GM12878 (cell line): ENCODE measurements around the gene C16orf74.

ENCODE experiments used
- EP300 ChIP-seq, 2 experiments: fragments of 150-350 bp in 1 of 2; IDR thresholded peaks; 2 replicates each; pipeline ENCODE4 v1.6.1; 2011 to 2012; ENCODE audit warnings: low read depth in 2 of 2, low read length in 2 of 2, borderline replicate concordance in 1 of 2, improper control_type of control experiment in 1 of 2, inconsistent platforms in 1 of 2; ENCODE audit not compliant: control insufficient read depth in 1 of 2
- MEF2B ChIP-seq: fragments of 450-650 bp; IDR thresholded peaks from 2 replicates; pipeline ENCODE4 v1.6.1; 2018; ENCODE audit warnings: mild to moderate bottlenecking, moderate library complexity; ENCODE audit not compliant: partially characterized antibody, poor library complexity, severe bottlenecking

- no peak for TF ChIP-seq EP300 (IDR thresholded peaks at IDR 0.05; ENCODE audit: borderline replicate concordance in 1 of 2, control insufficient read depth in 1 of 2, low read depth in 2 of 2, low read length in 2 of 2)
- peak; percentile 30 for TF ChIP-seq MEF2B
These were observed 1.9 kb upstream of the C16orf74 start for GRCh38 chr16:85752511-85753420.
